Suprapubic skin (tissue), 3 donors: ENCODE data around the gene CSH2.

Source experiments
- CTCF ChIP-seq, 2 donors: fragments of 200-600 bp in 1 of 2; fragments of 450-650 bp in 1 of 2; sonication (generic) in 1 of 2; IDR thresholded peaks; one replicate each; pipeline ENCODE4 v1.5.1; 2016 to 2019; ENCODE audit warnings: antibody characterized with exemption in 2 of 2, mild to moderate bottlenecking in 1 of 2, moderate library complexity in 1 of 2
- POLR2A ChIP-seq, 2 donors: fragments of 450-650 bp; IDR thresholded peaks; one replicate each; pipeline ENCODE4 v1.6.1; 2017; ENCODE audit warnings: antibody characterized with exemption in 2 of 2, mild to moderate bottlenecking in 2 of 2, moderate library complexity in 2 of 2

GRCh38 chr17:63833026-63833740, 40.3 kb downstream of the CSH2 start:
- no peak for TF ChIP-seq POLR2A (IDR thresholded peaks at IDR 0.05)
- no peak for TF ChIP-seq CTCF (IDR thresholded peaks at IDR 0.05)
